GM12878 (cell line): ENCODE data around the gene TBXT. TPM values are rescaled to one million over a fixed set of nuclear protein-coding genes. Genes with fewer than 3 reads are reported as not detected.

ENCODE experiments used
- ATAC-seq: fragments of 200-7000 bp; cut with Tn5 transposase; 3 replicates; pipeline ENCODE4 v1.9.1; 2020; ENCODE audit warnings: mild to moderate bottlenecking, moderate library complexity
- BruUV-seq: library from RNA; stranded (reverse); fragments of 400-500 nt; replicated peaks from 2 replicates; lab custom pipeline; 2021; lab: Mats Ljungman, UMichigan
- CTCF ChIA-PET: fragments of 300-600 bp; sonication (Branson Sonifier 250); formaldehyde crosslinking; extraction: SDS; loops from one replicate; lab custom pipeline; 2021; ENCODE audit warnings: inconsistent platforms; lab: Yijun Ruan, JAX
- POLR2A ChIA-PET: fragments of 350-600 bp; formaldehyde crosslinking; extraction: SDS; loops from one replicate; lab custom pipeline; 2021; ENCODE audit warnings: inconsistent platforms; lab: Charles Lee
- RAD21 ChIA-PET: fragments of 300-600 bp; sonication (Branson Sonifier 250); formaldehyde crosslinking; loops from one replicate; lab custom pipeline; 2023; ENCODE audit warnings: antibody characterized with exemption; ENCODE audit not compliant: unreplicated experiment; lab: Charles Lee
- SMC1A ChIA-PET: fragments of 300-600 bp; sonication (Branson Sonifier 250); formaldehyde crosslinking; loops from one replicate; lab custom pipeline; 2023; ENCODE audit not compliant: unreplicated experiment, uncharacterized antibody; lab: Charles Lee
- DNase-seq: peaks from one replicate; pipeline ENCODE4 v3.0.0-alpha.2; 2011; ENCODE audit warnings: low read depth, low spot score
- FAIRE-seq: peaks from 3 replicates; lab custom pipeline; 2011; peaks lifted over from hg19 to GRCh38; lab: Jason Lieb, UNC
- H2AFZ ChIP-seq: 2 replicates; pipeline ENCODE4 v1.6.0; 2011; ENCODE audit warnings: low read depth, low read length, control low read depth; ENCODE audit not compliant: control insufficient read depth
- H3K27ac ChIP-seq: 2 replicates; pipeline ENCODE4 v1.5.1; 2011; ENCODE audit warnings: control low read depth; ENCODE audit not compliant: control insufficient read depth, insufficient read depth
- H3K27me3 ChIP-seq, 2 experiments: replicated peaks in 1 of 2; 2 replicates each; pipeline versions ENCODE4 v1.6.0 to v1.6.1; 2011; ENCODE audit warnings: low read length in 1 of 2; ENCODE audit not compliant: control insufficient read depth in 2 of 2, insufficient read depth in 2 of 2
- H3K36me3 ChIP-seq, 2 experiments: 2 replicates each; pipeline ENCODE4 v1.5.1; 2011; ENCODE audit warnings: low read length in 1 of 2; ENCODE audit not compliant: control insufficient read depth in 2 of 2, insufficient read depth in 2 of 2
- H3K4me1 ChIP-seq: 2 replicates; pipeline ENCODE4 v1.6.1; 2011; ENCODE audit warnings: mild to moderate bottlenecking, low read length, moderate library complexity, mixed read lengths; ENCODE audit not compliant: control insufficient read depth, insufficient read depth
- H3K4me2 ChIP-seq: 2 replicates; pipeline ENCODE4 v1.6.0; 2011; ENCODE audit warnings: control low read depth; ENCODE audit not compliant: control insufficient read depth, insufficient read depth
- H3K4me3 ChIP-seq: fragments of 200-600 bp; sonication (generic); 2 replicates; pipeline ENCODE4 v1.5.1; 2016
- H3K79me2 ChIP-seq: 2 replicates; pipeline ENCODE4 v1.6.0; 2011; ENCODE audit warnings: low read length; ENCODE audit not compliant: control insufficient read depth, insufficient read depth
- H3K9ac ChIP-seq: 2 replicates; pipeline ENCODE4 v1.8.0; 2011; ENCODE audit warnings: low read length, control low read depth, mixed read lengths; ENCODE audit not compliant: control insufficient read depth, insufficient read depth
- H3K9me3 ChIP-seq: replicated peaks from 3 replicates; pipeline ENCODE4 v1.5.1; 2011; ENCODE audit warnings: mild to moderate bottlenecking, low read length; ENCODE audit not compliant: control insufficient read depth, insufficient read depth
- H4K20me1 ChIP-seq: 2 replicates; pipeline ENCODE4 v1.6.0; 2011; ENCODE audit not compliant: control insufficient read depth, insufficient read depth
- CREB1 ChIP-seq: IDR thresholded peaks from 2 replicates; pipeline ENCODE4 v1.6.1; 2012; ENCODE audit warnings: low read depth, mild to moderate bottlenecking, inconsistent platforms
- HDAC6 ChIP-seq: fragments of 200-600 bp; sonication (generic); IDR thresholded peaks from one replicate; pipeline ENCODE4 v1.8.0; 2017; ENCODE audit warnings: antibody characterized with exemption; ENCODE audit not compliant: unreplicated experiment
- HDGF ChIP-seq: fragments of 450-650 bp; IDR thresholded peaks from 2 replicates; pipeline ENCODE4 v1.6.1; 2016; ENCODE audit warnings: antibody characterized with exemption
- IKZF2 ChIP-seq, 2 experiments: fragments of 450-650 bp; IDR thresholded peaks; 2 replicates each; pipeline ENCODE4 v1.6.1; 2017; ENCODE audit warnings: mild to moderate bottlenecking in 2 of 2, moderate library complexity in 2 of 2
- PAX5 ChIP-seq: IDR thresholded peaks from 2 replicates; pipeline ENCODE4 v1.6.1; 2011; ENCODE audit warnings: low read depth, low read length, borderline replicate concordance
- PRDM15 ChIP-seq: fragments of 450-650 bp; formaldehyde crosslinking; IDR thresholded peaks from 2 replicates; pipeline ENCODE4 v1.4.0; 2020; ENCODE audit warnings: mild to moderate bottlenecking, moderate library complexity
- RAD21 ChIP-seq: IDR thresholded peaks from 2 replicates; pipeline ENCODE4 v1.6.1; 2011; ENCODE audit warnings: mild to moderate bottlenecking, low read depth, low read length, moderate library complexity; ENCODE audit not compliant: insufficient read depth
- RCOR1 ChIP-seq: conservative IDR thresholded peaks from 2 replicates; pipeline ENCODE4 v1.6.1; 2012; ENCODE audit warnings: low read depth, low read length, improper control_type of control experiment
- SREBF2 ChIP-seq: IDR thresholded peaks from 2 replicates; pipeline ENCODE4 v1.6.1; 2012; ENCODE audit warnings: mild to moderate bottlenecking, low read length
- TCF3 ChIP-seq: IDR thresholded peaks from 2 replicates; pipeline ENCODE4 v1.6.1; 2012; ENCODE audit warnings: low read depth, mild to moderate bottlenecking, low read length, borderline replicate concordance; ENCODE audit not compliant: insufficient read depth
- USF2 ChIP-seq: IDR thresholded peaks from 2 replicates; pipeline ENCODE4 v1.6.1; 2011; ENCODE audit warnings: low read depth, low read length, improper control_type of control experiment, borderline replicate concordance
- ZBED1 ChIP-seq: IDR thresholded peaks from 2 replicates; pipeline ENCODE4 v1.6.1; 2016; ENCODE audit warnings: borderline replicate concordance
- ZNF24 ChIP-seq: fragments of 450-650 bp; IDR thresholded peaks from 2 replicates; pipeline ENCODE4 v1.6.1; 2017; ENCODE audit warnings: antibody characterized with exemption, mild to moderate bottlenecking
- ZNF622 ChIP-seq: fragments of 450-650 bp; IDR thresholded peaks from 2 replicates; pipeline ENCODE4 v1.6.1; 2017; ENCODE audit warnings: mild to moderate bottlenecking, inconsistent platforms
- in situ Hi-C: fragments of 300-500 bp; cut with MboI; formaldehyde crosslinking; loops from 9 replicates; pipeline ENCODE4 v1.14.3; 2018; ENCODE audit warnings: mixed read lengths
- intact Hi-C: fragments of 100-400 bp; cut with micrococcal nuclease; formaldehyde crosslinking; loops from one replicate; pipeline ENCODE4 v1.14.2; 2022; ENCODE audit not compliant: unreplicated experiment
- polyA plus RNA-seq, 11 experiments: library from polyadenylated mRNA; depleted of rRNA in 4 of 11; unstranded in 6 of 11; stranded (reverse) in 5 of 11; fragments of >200 nt; fragmentation: Nextera tagmentation in 4 of 11; fragmentation: Illumina TruSeq in 1 of 11; extraction: Ambion mirVana in 4 of 11; extraction: Trizol in 1 of 11; gene quantifications; 1 replicate in 1 of 11; 2 replicates in 10 of 11; pipeline versions ENCODE4 v1.2.1 to v1.2.3, GENCODE V29; 2011 to 2016; ENCODE audit warnings: inconsistent platforms in 2 of 11, missing spikeins in 2 of 11, low read depth in 1 of 11
- total RNA-seq, 4 experiments: library from RNA; depleted of rRNA in 3 of 4; stranded (reverse); fragments of >200 nt in 3 of 4; fragmentation: Illumina TruSeq in 1 of 4; extraction: Trizol in 1 of 4; gene quantifications; 2 replicates each; pipeline versions ENCODE4 v1.2.1 to v1.2.3, GENCODE V29; 2013 to 2021
- TF ChIP-seq, protein P1 (sequence below), 3 experiments: IDR thresholded peaks in 2 of 3; conservative IDR thresholded peaks in 1 of 3; 2 replicates each; pipeline ENCODE4 v1.5.1; 2011; ENCODE audit warnings: low read depth in 3 of 3, low read length in 3 of 3, mild to moderate bottlenecking in 3 of 3, control low read depth in 2 of 3, moderate library complexity in 2 of 3, inconsistent platforms in 1 of 3, mixed read lengths in 1 of 3; ENCODE audit not compliant: control insufficient read depth in 2 of 3, insufficient read depth in 1 of 3; ENCODE audit errors: extremely low read depth in 1 of 3

The TBXT gene
- total and polyA plus RNA-seq, 10 of the 15 experiments (the other 5 are each of a cell fraction or from before 2014, with no cell fraction given) = 0.06 to 2.5 TPM; not detected in 8

GRCh38 chr6:166115609-166116008 lies 52.0 kb downstream of the TBXT start:
- H3K4me2 ChIP-seq = no peak overlapping the region
- no TSS peak for BruUV-seq
- no peaks in the 10 kb centered on the region for H4K20me1 ChIP-seq
- H3K9me3 ChIP-seq = 0 out of 3 replicates have a peak, but pooled peaks cover 3% of the 10 kb centered on the region
- H3K79me2 ChIP-seq = no peaks in the 10 kb centered on the region
- DNase-seq (no peak), ATAC-seq (no peak), FAIRE-seq (no peak)
- no peak overlapping the region for H2AFZ ChIP-seq
- RAD21 ChIA-PET = no interaction called here
- H3K36me3 ChIP-seq = no peaks in the 10 kb centered on the region
- POLR2A ChIA-PET = no interaction called here
- peaks cover 0 to 3% of the 10 kb centered on the region in 2 experiments; a peak in 2 of 4 replicates for H3K27me3 ChIP-seq
- intact Hi-C loops = no loop called here
- in situ Hi-C loops = no loop called here
- H3K9ac ChIP-seq = no peak overlapping the region
- no peaks in the 10 kb centered on the region for H3K4me1 ChIP-seq
- SMC1A ChIA-PET = no interaction called here
- TF ChIP-seq IKZF2 (IDR thresholded peaks at IDR 0.05) (no peak), TCF3 (no peak), ZNF622 (no peak), ZNF24 (no peak), RCOR1 (no peak), CREB1 (no peak), HDAC6 (no peak), USF2 (no peak), RAD21 (no peak), SREBF2 (no peak), PRDM15 (CRISPR knock-in tag) (no peak), HDGF (no peak), ZBED1 (no peak), PAX5 (no peak)
- TF ChIP-seq, protein P1, sequence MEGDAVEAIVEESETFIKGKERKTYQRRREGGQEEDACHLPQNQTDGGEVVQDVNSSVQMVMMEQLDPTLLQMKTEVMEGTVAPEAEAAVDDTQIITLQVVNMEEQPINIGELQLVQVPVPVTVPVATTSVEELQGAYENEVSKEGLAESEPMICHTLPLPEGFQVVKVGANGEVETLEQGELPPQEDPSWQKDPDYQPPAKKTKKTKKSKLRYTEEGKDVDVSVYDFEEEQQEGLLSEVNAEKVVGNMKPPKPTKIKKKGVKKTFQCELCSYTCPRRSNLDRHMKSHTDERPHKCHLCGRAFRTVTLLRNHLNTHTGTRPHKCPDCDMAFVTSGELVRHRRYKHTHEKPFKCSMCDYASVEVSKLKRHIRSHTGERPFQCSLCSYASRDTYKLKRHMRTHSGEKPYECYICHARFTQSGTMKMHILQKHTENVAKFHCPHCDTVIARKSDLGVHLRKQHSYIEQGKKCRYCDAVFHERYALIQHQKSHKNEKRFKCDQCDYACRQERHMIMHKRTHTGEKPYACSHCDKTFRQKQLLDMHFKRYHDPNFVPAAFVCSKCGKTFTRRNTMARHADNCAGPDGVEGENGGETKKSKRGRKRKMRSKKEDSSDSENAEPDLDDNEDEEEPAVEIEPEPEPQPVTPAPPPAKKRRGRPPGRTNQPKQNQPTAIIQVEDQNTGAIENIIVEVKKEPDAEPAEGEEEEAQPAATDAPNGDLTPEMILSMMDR (IDR thresholded peaks at IDR 0.05 in 2 of 3, conservative IDR thresholded peaks at IDR 0.05 in 1 of 3; ENCODE audit: control insufficient read depth in 2 of 3, extremely low read depth in 1 of 3, insufficient read depth in 1 of 3, low read depth in 3 of 3, low read length in 3 of 3) = no peak
- CTCF ChIA-PET = interaction anchor here (1.3 kb wide), 1 partner anchor 9 kb away, joined by 3 read pairs; no protein-coding TSS in a partner anchor
- H3K27ac ChIP-seq = no peak overlapping the region
- no peak overlapping the region for H3K4me3 ChIP-seq
